Neural progenitor cell (in vitro differentiated cells): ENCODE data around the gene CEL.

Experiments
- EZH2 ChIP-seq: fragments of 200-600 bp; sonication (generic); IDR thresholded peaks from 2 replicates; pipeline ENCODE4 v1.6.1; 2017; ENCODE audit warnings: antibody characterized with exemption, mild to moderate bottlenecking, moderate library complexity
- EZH2phosphoT487 ChIP-seq: fragments of 200-600 bp; sonication (generic); IDR thresholded peaks from 2 replicates; pipeline ENCODE4 v1.6.1; 2017; ENCODE audit warnings: antibody characterized with exemption
- TF ChIP-seq, protein P1 (sequence below): fragments of 200-600 bp; sonication (generic); IDR thresholded peaks from 2 replicates; pipeline ENCODE4 v1.5.1; 2017; ENCODE audit warnings: antibody characterized with exemption, mild to moderate bottlenecking

- TF ChIP-seq EZH2 (no peak), EZH2phosphoT487 (no peak)
- TF ChIP-seq, protein P1, sequence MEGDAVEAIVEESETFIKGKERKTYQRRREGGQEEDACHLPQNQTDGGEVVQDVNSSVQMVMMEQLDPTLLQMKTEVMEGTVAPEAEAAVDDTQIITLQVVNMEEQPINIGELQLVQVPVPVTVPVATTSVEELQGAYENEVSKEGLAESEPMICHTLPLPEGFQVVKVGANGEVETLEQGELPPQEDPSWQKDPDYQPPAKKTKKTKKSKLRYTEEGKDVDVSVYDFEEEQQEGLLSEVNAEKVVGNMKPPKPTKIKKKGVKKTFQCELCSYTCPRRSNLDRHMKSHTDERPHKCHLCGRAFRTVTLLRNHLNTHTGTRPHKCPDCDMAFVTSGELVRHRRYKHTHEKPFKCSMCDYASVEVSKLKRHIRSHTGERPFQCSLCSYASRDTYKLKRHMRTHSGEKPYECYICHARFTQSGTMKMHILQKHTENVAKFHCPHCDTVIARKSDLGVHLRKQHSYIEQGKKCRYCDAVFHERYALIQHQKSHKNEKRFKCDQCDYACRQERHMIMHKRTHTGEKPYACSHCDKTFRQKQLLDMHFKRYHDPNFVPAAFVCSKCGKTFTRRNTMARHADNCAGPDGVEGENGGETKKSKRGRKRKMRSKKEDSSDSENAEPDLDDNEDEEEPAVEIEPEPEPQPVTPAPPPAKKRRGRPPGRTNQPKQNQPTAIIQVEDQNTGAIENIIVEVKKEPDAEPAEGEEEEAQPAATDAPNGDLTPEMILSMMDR: no peak
Observed at GRCh38 chr9:133108794-133109641, 47.2 kb downstream of the CEL start.
